NK-92 treated with Interleukin-12 subunit alpha and Interleukin-12 subunit beta, amount 100 ng/mL, for 24 hours (cell line): ENCODE measurements around the gene CDC42BPA.
"Not testable (repeated sequence)": the region's sequence is repeated elsewhere in the genome, so short reads cannot be mapped to it uniquely, and the experiment has no call there.

Experiments used
- DNase-seq: peaks from one replicate; lab custom pipeline; 2025; lab: John Stamatoyannopoulos, UW

Gene CDC42BPA

DNA sequence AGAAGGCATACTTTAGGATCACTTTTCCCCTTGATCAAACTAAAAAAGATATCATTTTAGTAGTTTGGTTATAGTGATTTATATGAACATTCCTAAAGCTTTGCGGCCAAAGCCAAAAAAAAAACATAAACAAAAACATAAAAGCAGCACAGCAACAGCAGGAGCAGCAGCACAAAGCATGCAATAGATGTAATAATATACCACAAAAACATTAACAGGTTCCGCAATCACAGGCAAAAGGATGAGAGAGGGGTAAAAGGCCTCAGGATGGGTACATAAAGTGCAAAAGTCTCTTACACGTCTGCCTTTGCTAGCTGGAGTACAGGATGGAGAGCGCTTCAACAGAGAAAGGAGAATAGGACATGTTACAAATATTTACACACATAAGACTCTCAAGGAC, 259.2 kb downstream of the CDC42BPA start:
- no peak for DNase-seq

DNA sequence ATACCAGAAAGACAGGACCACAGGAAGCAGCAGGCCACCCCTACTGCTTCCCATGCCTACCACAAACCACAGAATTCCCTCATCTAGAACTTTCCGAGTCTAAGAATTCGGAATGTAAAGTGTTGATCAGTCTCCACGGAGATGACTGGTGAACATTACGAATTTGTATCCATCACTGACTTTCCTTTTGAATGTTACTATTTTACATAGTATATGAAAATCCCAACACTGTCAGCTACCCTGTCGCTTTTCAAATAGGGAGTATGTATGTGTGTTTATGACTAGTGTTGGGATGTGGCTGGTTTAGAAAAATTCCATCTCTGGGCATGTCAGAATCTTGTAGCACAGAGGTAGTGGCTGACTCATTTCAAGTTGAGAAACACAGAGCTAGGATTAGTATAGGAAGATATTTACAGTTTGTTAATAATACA, 260.0 kb downstream of the CDC42BPA start:
- no peak for DNase-seq

DNA sequence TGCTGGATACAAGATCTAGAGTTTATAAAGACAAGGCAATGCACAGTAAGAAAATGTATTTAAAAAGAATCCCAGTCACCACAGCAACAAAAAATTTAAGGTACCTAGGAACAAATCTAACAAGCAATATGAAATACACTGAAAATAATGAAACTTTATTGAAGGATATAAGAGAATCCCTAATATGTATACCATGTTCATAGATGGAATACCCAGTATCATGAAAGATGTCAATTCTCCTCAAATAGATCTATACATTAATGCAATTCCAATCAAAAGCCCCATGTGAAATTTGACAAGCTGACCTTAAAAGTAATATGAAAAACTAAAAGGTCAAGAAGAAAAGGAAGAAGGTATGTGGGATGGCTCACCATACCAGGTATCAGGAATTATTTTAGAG, 269.0 kb downstream of the CDC42BPA start:
- DNase-seq = no peak

DNA sequence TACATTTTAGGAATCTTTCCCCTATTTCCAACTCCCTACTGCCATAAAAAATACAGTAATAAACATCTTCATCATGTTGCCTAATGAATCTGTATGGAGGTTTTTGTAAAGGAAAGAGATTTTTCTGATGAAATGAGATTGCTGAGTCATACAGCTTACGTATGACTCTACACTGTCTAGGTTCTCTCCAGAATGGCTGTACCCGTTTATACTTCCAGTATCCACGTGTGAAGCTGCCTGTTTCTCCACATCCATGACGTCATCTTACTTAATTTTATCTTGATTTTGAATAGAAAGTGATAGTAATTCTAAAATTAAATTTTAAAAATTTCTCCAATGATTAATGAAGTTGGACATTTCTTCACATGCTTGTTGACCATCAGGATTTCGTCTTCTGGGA, 274.5 kb downstream of the CDC42BPA start:
- DNase-seq = no peak

DNA sequence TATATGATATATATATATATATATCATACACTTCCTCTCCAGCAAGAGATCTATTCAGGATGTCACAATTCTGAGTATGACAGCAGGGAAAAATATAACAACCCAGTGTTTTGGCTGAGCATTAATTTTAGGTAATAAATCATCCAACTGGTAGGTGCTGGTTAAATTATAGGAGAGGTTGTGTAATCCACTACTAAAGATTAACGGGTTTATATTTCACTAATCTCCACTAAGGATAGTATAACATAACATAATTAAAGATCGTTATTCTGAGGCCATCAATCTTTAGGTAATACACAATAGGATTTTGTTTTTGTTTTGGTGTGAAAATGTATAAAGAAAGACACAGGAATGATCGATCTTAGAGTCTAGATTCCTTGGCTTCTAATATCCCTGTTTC, 276.0 kb downstream of the CDC42BPA start:
- no peak for DNase-seq

DNA sequence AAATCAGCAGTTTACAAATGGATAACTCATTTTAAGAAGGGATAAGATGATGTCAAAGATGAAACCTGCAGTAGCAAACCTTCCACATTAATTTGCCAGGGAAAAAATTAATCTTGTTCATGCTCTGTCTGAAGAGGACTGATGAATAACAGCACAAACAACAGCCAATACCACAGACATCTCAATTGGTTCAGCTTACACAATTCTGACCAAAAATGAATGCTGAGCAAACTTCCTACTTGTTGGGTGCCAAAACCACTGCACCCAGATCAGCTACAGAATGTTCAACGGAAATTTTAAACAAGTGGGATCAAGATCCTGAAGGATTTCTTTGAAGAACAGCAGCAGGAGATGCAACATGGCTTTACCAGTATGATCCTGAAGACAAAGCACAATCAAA, 279.9 kb downstream of the CDC42BPA start:
- no peak for DNase-seq

DNA sequence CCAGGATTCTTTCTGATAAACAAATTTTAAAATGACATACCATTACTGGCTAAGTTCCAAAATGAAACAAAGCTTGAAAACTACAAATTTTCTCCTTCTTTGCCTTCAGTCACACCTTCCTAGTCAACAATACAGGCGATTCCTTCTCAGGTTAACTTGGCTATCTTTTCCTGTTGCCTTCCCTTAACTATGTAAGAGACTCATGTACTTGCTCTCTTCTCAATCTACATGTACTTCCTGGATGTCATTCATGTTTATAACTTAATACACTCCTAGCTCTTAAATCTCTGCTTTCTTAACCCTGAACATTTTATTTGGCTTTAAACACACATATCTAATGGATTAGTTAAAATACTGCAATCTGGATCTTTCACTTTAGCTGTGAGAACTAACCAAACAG, 281.2 kb downstream of the CDC42BPA start:
- no peak for DNase-seq

DNA sequence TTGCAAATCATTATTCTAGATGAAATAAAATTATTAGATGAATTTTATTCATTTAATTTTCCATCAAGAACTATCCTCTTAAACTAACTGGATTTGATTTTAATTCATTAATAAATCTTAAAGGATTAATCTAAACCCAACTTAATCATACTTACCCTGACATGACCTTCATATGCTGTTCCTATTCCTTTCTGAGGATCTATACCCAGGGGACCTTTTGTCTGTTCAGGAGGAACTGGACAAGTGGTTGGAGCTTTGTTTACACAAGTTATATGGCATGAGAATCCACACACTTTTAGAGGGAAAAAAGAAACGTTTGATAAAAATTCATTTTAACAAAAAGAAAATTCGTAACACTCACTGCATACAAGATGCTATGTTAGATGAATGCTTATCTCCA, 283.0 kb downstream of the CDC42BPA start:
- DNase-seq = no peak

DNA sequence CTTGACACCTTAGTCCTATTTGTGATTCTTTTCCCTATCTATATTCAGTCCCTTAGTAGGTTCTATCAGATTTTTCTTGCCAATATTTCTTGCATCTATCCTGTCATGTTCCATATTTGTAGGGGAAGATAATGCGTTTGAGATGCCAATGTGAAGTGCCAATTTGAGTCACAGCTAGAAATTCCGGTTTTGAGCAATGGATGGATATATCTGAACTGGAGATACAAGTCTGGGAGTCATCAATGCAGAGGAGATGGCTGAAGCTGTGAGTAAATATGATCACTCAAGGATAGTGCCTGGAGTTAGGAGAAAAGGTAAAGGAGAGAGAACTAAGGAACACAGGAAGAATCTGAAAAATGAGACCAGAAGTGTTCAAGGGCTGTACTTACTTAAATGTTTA, 284.4 kb downstream of the CDC42BPA start:
- no peak for DNase-seq

DNA sequence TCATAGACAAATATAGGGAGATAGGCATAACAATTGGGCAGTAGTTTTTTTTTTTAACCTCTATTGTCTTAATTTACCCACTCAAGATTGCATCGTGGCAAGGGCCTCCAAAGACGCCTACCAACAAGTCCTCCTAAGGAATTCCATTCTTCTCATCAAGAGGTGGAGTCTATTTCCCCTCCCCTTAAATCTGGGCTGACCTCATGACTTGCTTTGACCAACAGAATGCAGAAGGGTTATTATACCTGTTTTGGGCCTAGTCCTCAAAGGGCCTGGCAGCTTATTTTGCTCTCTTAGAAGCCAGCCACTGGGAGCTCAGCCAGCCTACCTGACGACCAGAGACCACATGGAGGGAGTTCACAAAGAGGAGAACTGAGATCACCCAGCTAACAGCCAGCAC, 285.9 kb downstream of the CDC42BPA start:
- DNase-seq = no peak

DNA sequence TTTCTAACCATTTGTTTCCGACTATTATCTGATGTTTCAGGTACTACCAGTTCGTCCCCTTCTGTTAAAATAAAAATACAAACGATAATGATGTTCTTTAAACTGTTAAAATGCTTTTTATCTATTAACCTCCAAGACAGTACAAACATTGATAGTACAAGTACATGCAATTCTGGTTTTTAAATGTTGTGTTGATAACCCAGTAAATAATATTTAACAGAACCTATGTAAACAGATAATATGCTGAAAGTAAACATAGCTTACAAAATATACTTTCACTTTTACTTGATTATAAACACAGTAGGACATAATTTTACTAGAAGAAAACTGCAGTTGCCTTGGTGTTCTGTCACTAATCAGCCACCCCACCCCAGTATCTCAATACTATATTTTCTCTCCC, 301.3 kb downstream of the CDC42BPA start:
- no peak for DNase-seq

DNA sequence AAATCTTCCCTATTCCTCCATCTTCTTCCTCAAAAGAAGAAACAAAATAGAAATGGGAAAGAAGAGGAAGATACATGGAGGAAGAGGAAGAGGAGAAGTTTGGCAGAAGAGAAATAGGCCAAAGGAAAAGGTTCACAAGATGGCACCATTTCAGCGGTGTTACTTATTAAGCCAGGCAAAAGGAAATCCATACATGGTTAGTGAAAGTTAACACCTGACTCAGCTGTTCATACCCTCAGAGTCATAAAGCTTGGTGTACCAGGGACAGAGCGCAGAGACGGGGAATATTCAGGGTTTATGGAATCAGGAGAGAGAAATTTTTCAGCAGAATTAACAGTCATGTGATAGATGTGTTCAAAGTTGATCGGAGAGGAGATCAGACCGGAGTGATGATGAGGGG, 307.6 kb downstream of the CDC42BPA start:
- DNase-seq = no peak

DNA sequence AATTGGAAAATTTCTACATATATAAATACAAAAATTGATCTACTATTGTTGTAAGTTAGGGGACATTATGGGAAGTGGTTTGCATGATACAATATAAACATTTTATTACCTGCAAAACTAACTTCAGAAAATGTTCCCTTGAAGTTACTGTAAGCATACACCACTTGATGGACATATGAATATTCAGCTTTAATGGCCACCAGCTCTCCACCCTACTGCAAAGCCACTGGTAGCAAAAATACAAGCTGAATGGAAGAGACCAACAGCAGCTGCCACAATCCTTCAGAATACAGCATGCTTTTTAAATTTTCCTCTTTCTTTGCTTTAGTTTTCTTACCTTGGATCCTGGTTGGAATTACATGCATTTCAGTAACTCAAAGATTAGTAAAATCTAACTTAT, 308.4 kb downstream of the CDC42BPA start:
- DNase-seq = no peak

DNA sequence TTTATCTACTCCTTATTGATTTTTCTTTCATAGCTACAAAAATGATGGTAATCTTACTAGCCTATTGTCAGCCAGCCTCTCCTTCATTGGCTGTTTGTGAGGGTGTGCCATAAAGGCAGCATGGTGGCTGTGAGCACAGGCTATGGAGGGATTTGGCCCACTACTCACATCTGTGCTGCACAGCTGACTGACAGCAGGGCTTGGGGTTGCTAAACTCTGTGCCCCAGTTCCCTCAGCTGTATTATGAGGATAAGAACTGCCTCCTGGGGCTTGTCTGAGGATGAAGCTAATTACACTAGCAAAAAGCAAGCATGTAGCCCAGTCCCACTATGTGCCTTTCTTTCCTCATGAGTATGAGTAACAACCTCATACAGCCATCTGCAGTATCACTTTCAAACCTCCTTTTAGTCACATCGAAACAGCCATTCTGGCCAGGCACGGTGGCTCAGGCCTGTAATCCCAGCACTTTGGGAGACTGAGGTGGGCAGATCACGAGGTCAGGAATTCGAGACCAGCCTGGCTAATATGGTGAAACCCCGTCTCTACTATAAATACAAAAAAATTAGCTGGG, 312.0 kb downstream of the CDC42BPA start:
- DNase-seq = no peak

DNA sequence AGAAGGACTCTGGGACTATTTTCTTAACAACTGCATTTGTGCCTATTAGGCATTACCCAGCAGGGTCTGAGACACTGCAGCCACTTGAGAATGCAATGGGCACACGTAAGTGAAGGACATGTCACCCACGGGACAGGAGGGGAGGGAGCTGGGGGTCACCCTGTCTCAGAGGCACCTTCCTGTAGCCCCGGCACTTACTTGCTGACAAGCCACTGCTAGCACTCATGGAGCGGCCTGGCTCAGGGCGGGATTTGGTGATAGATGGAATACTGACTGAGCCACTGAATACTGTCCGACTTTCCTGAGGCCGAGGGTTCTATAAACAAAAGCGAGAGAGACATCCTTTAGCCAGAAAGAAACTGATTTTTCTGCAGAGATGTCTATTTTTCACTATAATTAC, 313.5 kb downstream of the CDC42BPA start:
- no peak for DNase-seq

DNA sequence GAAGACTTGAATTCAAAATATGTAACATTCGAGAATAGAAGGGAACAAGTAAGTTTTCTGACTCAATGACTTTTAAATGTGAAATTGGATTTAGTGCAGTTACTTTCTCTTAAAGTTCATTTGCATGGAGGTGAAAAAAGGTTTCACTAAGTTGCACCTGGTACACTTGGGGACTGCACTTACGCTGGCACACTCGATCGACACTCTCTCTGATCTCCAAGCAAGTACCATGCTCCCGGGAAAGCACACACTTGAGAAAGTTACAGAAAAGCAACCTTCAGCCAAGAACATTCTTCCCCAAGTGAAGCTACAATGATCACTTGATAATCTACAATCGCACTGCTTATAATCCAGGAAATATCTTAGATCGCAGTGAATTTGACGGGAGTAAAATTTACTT, 315.1 kb downstream of the CDC42BPA start:
- DNase-seq = no peak

DNA sequence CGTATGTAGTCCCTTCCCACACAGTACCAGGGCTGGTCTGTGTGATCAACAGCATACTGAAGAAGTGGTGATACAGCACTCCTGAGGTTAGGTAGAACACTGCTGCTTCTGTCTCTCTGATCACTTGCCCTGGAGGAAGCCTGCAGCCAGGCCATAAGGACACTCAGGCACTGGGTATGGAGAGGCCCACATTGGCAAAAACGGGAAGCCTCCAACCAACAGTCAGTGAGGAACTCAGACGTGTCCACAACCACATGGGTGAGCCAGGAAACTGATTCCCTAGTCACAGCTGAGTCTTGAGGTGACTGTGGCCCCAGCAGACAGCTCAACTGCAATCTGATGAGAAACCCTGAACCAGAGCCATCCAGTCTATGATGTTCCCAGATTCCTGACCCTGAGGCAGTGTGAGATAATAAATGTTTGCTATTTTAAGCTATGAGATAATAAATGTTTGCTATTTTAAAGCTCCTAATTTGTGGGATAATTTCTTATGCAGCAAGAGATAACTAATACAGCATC, 315.7 kb downstream of the CDC42BPA start:
- DNase-seq = no peak

DNA sequence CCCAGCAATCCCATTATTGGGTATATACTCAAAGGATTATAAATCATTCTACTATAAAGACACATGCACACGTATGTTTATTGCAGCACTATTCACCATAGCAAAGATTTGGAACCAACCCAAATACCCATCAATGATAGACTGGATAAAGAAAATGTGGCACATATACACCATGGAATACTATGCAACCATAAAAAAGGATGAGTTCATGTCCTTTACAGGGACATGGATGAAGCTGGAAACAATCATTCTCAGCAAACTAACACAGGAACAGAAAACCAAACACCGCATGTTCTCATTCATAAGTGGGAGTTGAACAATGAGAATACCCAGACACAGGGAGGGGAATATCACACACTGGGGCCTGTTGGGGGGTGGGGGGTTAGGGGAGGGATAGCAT, 318.7 kb downstream of the CDC42BPA start:
- not testable (repeated sequence) for DNase-seq

DNA sequence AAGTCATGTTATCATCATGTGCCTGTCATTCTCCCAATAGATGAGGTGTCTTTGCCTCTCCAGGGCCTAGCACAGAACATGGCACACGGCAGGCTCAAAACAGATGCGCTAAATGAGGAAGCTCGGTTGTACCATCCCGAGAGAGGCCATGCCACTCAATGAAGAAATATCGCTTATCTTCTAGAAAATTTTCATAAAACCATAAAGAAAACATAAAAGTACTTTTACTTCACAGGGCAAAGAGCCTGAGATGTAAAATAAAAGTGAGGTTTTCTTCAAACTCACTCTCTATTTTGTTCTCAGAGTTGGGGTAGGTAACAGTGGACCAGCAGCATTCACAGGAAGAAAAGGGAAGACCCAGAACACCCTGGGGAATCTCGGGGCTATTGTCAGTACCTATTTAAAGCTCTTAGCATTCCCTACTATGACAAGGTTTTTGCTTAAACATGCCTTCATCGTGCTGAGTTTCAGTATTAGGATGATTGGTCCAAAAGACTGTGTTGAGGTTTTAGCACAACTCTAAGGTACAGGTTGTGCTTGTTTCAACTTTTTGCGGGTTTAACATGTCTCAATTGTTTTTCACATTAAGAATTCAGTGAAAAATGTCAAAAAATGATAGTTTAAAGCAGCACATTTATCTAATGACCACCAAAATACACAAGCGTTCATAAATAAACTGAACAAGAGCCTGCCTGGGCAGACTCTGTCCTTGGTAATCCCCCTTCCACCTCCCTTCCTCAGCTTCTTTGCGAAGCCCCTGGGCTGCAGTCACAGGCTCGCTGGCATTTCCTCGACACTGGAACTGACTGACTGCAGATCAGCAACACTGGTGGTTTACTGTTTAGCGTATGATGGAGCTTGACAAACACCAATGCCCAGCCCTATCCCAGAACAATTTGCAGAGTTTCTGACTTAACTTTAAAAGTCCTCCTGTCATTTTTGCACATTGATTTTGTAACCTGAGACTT, 322.6 kb downstream of the CDC42BPA start:
- no peak for DNase-seq

DNA sequence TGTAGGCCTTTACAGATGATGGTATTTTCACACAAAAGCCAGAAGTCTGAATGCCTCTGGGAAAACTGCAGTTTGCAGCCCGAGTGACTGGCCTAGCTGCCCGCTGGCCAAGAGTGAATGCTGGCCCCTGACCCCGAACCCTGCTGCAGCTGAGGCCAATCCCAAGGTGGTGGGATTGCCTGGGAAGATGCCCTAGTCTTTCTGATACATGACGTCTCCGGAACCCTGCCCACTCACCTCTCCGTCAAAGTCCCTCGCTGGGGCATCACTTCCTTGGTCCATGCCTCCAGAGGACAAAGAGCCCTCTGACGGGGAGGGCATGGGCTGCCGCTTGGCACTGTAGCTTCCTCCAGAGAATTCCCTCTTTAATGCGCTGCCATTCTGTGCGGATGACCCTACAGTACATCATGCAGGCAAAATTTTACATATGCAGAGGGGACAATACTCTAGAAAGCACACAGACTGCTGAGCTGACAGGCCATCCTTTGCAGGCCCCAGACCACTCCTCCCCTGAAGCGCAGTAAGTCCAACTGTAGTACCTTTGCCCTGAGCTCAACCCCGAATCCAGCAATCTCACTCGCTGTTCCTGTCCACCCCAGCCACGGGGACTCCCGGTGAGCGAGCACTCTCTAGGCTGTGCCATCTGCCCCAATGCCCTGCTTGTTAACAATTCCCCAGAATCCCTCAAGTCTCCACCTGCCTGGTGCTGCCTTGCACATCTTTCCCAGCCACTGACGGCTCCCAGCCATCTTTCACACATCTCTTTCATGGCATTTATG, 323.5 kb downstream of the CDC42BPA start:
- no peak for DNase-seq

DNA sequence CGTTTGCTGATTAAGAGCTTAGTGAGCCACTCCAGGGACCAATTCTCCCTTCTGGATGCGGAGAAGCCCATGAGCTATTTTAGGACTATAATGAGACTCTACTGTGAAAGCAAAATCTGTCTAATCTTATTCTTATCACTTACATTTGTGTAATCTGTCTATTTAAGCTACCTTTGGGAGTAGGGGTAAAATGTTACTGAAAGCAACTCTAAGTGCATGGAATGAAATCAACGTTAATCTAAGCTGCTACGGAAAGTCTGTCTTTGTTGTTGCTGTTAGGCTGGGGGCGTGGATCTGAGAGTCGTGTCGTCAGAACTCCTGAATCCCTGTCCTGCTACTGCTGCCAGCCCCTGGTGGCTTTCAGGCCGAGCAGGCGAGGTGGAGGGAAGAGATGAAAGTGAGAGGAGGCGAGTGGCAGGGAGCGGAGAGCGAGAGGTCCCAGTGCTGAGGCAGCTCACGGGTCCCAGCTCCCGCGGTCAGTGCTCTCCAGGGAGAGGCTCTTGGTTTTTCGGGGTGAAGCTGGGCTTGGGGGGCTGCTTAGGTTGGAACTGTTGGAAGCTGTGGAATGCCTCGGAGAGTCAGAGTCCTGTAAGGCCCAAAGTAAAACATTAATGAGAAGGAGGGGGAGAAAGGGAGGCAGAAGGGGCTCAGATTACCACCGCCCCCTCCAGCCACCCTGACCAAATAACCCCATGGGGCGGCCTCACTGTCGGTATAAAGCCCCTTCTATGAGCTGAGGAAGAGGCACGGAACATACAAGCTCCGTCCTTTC, 324.3 kb downstream of the CDC42BPA start:
- DNase-seq = no peak

DNA sequence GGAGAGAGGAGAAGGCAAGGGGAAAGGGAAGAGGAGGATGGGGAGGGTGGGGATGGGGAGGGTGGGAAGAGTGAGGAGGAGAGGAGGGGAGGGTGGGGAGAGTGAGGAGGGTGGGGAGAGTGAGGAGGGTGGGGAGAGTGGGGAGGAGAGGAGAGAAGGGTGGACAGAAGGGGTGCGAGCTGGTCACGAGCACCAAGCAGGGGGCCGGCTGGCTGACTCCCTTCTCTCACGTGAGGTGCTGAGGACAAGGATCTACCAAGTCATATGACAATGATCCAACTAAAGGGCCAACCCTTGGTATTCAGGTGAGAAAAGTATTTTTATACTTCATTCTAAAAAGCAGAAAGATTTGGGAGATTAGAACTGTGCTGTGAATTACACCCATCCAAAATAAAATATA, 326.4 kb downstream of the CDC42BPA start:
- DNase-seq = no peak
